Body of pancreas (tissue), 4 donors: ENCODE data around the gene ZNF500.

Experiments
- POLR2A ChIP-seq, 3 donors: fragments of 450-650 bp; IDR thresholded peaks; one replicate each; pipeline ENCODE4 v1.6.1; 2016; ENCODE audit warnings: antibody characterized with exemption in 3 of 3, mild to moderate bottlenecking in 2 of 3
- TF ChIP-seq, protein P1 (sequence below), 7 experiments: fragments of 450-650 bp in 4 of 7; fragments of 200-600 bp in 3 of 7; sonication (generic) in 3 of 7; IDR thresholded peaks; one replicate each; pipeline ENCODE4 v1.5.1; 2016 to 2019; ENCODE audit warnings: antibody characterized with exemption in 7 of 7

DNA sequence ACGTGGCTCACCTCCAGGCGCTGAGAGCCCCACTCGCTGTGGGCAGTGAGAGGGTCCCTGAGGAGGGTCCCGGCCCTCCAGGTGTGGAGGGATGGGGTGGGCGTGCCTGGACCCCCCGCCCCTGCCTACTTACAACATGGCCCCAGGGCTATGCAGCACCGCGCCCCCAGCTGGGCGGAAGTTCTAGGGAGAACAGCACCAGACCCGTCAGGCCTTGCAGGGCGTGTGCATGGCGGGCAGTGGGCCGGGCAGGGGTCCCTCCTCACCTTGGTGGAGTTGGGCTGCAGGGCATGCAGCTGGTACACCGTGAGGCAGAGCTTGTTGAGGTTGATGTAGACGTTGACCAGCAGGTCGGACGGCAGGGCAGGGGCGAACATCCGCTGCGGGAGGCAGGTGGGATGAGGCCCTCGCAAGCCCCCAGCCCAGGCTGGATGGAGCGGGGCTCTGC lies 30.9 kb upstream of the ZNF500 start:
- TF ChIP-seq, protein P1, sequence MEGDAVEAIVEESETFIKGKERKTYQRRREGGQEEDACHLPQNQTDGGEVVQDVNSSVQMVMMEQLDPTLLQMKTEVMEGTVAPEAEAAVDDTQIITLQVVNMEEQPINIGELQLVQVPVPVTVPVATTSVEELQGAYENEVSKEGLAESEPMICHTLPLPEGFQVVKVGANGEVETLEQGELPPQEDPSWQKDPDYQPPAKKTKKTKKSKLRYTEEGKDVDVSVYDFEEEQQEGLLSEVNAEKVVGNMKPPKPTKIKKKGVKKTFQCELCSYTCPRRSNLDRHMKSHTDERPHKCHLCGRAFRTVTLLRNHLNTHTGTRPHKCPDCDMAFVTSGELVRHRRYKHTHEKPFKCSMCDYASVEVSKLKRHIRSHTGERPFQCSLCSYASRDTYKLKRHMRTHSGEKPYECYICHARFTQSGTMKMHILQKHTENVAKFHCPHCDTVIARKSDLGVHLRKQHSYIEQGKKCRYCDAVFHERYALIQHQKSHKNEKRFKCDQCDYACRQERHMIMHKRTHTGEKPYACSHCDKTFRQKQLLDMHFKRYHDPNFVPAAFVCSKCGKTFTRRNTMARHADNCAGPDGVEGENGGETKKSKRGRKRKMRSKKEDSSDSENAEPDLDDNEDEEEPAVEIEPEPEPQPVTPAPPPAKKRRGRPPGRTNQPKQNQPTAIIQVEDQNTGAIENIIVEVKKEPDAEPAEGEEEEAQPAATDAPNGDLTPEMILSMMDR (IDR thresholded peaks at IDR 0.05) = no peak
- no peak for TF ChIP-seq POLR2A (IDR thresholded peaks at IDR 0.05)
